Erythroblast (primary cell): ENCODE measurements around the gene CTNNA2.

ENCODE experiments used
- GATA1 ChIP-seq: IDR thresholded peaks from 2 replicates; pipeline ENCODE4 v1.6.1; 2011; ENCODE audit warnings: low read depth, mild to moderate bottlenecking, control low read depth, low read length, moderate library complexity
- POLR2A ChIP-seq: IDR thresholded peaks from 2 replicates; pipeline ENCODE4 v1.6.1; 2011; ENCODE audit warnings: mild to moderate bottlenecking, low read length

- TF ChIP-seq POLR2A (no peak), GATA1 (no peak)
Measured at GRCh38 chr2:79640001-79640400, 127.2 kb downstream of the CTNNA2 start.
